DMS53 (cell line): Measurements from ENCODE around the gene GABRQ.
"Not testable (repeated sequence)": the region's sequence is repeated elsewhere in the genome, so short reads cannot be mapped to it uniquely, and the experiment has no call there.

ENCODE experiments used
- DNase-seq: peaks from one replicate; lab custom pipeline; 2025; lab: John Stamatoyannopoulos, UW

GABRQ gene

DNA sequence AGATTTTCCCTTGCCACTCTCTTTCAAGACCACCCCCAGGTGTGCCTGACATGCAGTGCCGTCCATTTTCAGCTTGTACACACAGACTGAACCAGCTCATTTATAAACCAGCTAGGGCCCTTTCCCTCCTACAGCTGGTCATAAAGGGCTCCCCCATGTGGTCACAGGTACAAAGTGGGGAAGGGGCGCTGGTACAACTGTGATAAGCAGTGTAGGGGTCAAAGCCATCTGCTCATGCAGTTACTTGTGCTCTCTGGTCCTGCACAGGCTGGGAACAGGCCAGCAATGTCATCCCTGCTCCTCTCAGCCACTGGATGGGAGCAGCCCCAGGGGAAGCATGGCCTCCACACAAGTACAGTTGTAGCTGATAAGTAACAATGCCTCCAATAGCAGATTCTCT, 20.6 kb downstream of the GABRQ start:
- DNase-seq: no peak

DNA sequence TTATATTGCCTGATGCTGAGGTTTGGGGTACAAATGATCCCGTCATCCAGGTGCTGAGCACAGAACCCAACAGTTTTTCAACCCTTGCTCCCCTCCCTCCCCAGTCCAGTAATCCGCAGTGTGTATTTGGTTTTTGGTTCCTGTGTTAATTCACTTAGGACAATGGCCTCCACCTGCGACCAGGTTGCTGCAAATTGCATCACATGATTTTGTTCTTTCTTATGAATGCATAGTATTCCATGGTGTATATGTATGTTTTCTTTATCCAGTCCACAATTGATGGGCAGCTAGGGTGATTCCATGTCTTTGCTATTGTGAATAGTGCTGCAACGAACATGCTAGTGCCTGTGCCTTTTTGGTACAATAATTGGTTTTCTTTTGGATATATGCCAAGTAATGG, 25.4 kb downstream of the GABRQ start:
- DNase-seq: no peak

DNA sequence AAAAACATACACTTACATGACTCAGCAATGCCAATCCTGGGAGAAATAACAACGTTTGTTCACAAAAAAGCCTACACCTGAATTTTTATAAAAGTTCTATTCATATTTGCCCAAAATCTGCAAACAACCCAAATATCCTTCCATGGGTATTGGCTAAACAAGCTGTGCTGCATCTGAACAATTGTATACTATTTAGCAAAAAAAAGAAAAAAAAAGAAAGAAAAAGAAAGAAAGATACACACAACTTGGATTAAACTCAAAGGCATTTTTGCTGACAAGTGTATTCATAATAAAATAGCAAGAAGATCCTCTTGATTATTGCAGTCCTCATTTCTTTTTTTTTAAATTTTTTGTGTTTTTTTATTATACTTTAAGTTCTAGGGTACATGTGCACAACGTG, 36.4 kb downstream of the GABRQ start:
- no peak for DNase-seq

DNA sequence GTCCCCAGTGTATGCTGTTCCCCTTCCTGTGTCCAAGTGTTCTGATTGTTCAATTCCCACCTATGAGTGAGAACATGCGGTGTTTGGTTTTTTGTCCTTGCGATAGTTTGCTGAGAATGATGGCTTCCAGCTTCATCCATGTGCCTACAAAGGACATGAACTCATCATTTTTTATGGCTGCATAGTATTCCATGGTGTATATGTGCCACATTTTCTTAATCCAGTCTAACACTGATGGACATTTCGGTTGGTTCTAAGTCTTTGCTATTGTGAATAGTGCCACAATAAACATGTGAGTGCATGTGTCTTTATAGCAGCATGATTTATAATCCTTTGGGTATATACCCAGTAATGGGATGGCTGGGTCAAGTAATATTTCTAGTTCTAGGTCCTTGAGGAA, 37.0 kb downstream of the GABRQ start:
- DNase-seq: not testable (repeated sequence)

DNA sequence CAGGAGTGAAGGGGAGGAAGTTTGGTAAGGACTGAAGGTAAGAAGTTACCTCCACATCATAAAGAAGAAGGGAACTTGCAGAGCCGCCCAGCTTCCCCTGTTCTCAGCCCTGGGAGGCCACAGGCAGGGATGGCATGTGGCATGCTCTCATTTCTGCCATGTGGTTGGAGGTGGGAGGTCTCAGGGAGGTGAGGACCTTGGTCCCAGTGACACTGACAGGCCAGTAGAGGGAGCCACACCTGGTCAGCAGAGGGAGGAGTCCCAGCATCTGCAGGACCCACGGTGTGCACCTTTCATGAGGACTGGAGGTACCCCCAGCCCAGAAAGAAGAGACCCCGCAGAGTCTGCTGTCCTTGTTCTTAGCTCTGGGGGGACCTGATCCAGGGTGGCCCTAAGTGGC, 43.3 kb downstream of the GABRQ start:
- DNase-seq: not testable (repeated sequence)

DNA sequence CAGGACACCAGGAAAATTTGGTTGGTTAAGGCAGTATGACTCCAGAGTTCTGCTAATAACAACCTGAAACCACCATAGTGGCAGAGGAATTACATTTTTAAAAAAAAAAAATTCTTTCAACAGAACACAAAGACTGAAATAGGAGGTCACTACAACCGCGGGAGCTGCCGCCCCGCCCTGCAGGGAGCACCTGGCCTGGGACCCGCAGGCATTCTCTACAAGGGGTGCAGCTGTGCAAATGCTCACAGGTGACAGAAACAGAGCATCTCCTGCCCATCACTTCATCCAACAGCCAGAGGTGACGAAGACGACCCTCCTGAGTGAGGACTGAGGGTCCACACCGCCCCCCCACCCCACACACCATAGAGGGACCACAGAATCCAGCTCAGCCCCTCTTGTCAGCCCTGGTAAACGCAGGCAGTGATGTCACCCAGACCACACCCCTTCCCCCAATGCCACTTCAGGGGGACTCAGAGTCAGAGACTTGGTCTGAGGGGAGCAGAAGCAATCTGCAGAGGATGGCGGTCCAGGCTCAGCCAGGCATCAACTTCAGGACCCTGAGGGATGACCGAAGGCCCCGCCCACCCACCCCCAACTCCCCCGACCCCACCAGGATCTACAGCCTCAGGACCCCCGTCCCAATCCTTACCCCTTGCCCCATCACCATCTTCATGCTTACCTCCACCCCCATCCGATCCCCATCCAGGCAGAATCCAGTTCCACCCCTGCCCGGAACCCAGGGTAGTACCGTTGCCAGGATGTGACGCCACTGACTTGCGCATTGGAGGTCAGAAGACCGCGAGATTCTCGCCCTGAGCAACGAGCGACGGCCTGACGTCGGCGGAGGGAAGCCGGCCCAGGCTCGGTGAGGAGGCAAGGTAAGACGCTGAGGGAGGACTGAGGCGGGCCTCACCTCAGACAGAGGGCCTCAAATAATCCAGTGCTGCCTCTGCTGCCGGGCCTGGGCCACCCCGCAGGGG, 60.5 kb downstream of the GABRQ start, which contains the start of gene MAGEA3:
TSS of gene MAGEA3 (plus strand) at position 843 of the 980 bp plus-strand sequence. CDS start 2,039 bp downstream, outside the sequence.
- not testable (repeated sequence) for DNase-seq

DNA sequence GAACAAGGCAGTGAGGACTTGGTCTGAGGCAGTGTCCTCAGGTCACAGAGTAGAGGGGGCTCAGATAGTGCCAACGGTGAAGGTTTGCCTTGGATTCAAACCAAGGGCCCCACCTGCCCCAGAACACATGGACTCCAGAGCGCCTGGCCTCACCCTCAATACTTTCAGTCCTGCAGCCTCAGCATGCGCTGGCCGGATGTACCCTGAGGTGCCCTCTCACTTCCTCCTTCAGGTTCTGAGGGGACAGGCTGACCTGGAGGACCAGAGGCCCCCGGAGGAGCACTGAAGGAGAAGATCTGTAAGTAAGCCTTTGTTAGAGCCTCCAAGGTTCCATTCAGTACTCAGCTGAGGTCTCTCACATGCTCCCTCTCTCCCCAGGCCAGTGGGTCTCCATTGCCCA, 62.7 kb downstream of the GABRQ start:
- not testable (repeated sequence) for DNase-seq

DNA sequence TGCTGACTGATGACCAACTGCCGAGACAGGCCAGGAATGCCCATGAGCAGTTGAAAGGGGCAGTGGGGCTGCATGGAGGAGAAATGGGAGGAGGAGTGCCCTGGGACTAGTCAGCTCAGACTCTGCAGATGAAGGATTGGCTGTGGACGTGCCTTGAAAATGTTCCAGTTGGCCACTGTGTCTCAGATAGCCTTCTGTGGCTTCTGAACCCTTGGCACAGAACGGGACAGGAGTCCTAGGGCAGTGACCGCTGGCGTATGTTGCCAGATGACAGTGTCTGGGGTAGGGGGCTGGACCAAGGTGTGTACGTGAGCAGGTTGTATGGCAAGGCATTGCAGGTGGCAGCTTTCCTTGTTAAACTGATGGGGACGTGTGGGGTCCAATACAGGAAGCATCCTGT, 68.8 kb downstream of the GABRQ start:
- DNase-seq: not testable (repeated sequence)
